Activated naive CD8-positive, alpha-beta T cell treated with anti-CD3 and anti-CD28 coated beads, Interleukin-2, amount 50 U/mL, for 24 hours (primary cell): Measurements from ENCODE around the gene RNF32.

Experiments
- ATAC-seq: fragments of 150-1000 bp; cut with Tn5 transposase; one replicate; pipeline ENCODE4 v1.10.0; 2021
- DNase-seq: peaks from one replicate; pipeline ENCODE4 v3.0.0; 2021
- H3K27ac Mint-ChIP-seq: one replicate; pipeline ENCODE4 v1.8.0; 2021; ENCODE audit warnings: mild to moderate bottlenecking, mixed read lengths
- H3K27me3 Mint-ChIP-seq: one replicate; pipeline ENCODE4 v1.8.0; 2021; ENCODE audit warnings: mixed read lengths
- H3K36me3 Mint-ChIP-seq: one replicate; pipeline ENCODE4 v1.8.0; 2021; ENCODE audit warnings: low read depth, mixed read lengths
- H3K4me1 Mint-ChIP-seq: one replicate; pipeline ENCODE4 v1.8.0; 2021; ENCODE audit warnings: mixed read lengths
- H3K4me3 Mint-ChIP-seq: one replicate; pipeline ENCODE4 v1.8.0; 2021; ENCODE audit warnings: mild to moderate bottlenecking, moderate library complexity, mixed read lengths
- H3K9me3 Mint-ChIP-seq: one replicate; pipeline ENCODE4 v1.8.0; 2021; ENCODE audit warnings: mixed read lengths

RNF32 gene

DNA sequence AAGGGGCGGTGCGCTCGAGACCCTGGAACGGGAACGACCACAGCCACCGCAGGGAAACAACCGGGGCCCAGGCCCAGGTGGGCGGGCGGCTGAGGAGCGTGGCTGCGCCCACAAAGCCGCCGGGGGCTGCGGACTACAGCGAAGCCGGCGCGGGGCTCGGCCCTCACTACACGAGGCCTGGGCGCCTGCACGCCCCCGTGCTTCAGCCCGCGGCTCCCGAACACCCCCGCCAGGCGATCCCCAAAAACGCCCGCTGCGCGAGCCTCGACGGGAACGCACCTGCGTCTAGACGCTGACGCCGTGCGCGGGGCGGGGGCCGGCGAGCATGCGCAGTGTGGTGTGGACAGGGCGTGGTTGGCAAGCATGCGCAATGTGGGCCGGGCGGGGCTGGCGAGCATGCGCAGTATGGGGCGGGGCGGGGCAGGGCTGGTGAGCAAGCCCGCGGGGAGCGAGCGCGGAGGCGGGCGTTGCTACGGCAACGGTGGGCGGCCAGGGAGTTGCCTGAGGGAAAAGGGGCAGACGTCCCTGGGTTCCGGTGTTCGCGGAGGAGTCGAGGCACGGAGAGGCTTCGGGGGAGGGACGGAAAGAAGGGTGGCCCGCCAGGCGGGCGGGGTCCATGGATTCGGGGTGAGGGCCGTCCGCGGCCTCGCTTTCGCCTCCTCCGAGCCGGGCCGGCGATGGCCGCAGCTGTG lies at the start of gene RNF32:
Gene RNF32, plus strand, starts transcription at position 518 of the 692 bp plus-strand sequence. CDS start 3,104 bp downstream, outside the sequence.
- DNase-seq: peak; percentile 100
- H3K36me3 Mint-ChIP-seq: peaks cover 8% of the 10 kb centered on the region
- H3K27ac Mint-ChIP-seq: peak within 1 kb of the TSS; percentile 85
- peaks cover 34% of the 10 kb centered on the region for H3K27me3 Mint-ChIP-seq
- H3K4me1 Mint-ChIP-seq: peaks cover 14% of the 10 kb centered on the region
- peak within 1 kb of the TSS; percentile 85 for H3K4me3 Mint-ChIP-seq
- peaks cover 14% of the 10 kb centered on the region for H3K9me3 Mint-ChIP-seq
- peak; percentile 80 for ATAC-seq

DNA sequence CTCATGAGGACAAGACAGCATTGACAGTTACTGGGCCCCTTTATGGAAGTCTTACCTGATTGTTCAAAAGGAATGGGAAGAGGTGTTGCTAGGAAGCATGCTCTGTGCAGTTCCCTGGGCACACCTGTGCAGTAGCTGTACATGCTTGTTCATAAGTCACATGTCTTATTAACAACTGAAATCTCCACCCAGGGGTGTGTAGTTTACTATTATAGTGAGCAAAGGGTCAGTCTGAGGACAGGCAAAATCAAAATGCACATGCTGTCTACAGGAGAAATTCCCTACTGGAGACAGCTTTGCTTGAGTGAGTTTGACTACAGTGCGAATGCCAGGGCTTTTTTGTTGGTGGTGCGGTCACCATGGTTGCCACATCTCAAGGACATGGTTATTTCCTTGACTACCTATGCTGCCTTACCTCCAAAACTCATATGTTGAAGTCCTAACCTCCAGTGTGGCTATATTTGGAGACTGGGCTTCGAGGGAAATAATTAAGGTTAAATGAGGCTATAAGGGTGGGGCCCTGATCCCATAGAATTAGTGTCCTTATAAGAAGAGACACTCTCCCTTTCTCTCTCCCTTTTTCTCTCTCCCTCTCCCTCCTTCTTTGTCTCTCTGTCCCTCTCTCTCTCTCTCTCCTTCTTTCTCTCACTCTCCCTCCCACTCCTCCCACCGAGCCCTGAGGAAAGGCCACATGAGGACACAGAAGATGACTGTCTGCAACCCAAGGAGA lies 48.3 kb upstream of the RNF32 start:
- H3K27ac Mint-ChIP-seq: no peak overlapping the region
- H3K4me1 Mint-ChIP-seq: no peaks in the 10 kb centered on the region
- H3K9me3 Mint-ChIP-seq: peaks cover 6% of the 10 kb centered on the region
- no peak overlapping the region for H3K4me3 Mint-ChIP-seq
- H3K36me3 Mint-ChIP-seq: no peaks in the 10 kb centered on the region
- peaks cover 5% of the 10 kb centered on the region for H3K27me3 Mint-ChIP-seq
- ATAC-seq: no peak
- no peak for DNase-seq

DNA sequence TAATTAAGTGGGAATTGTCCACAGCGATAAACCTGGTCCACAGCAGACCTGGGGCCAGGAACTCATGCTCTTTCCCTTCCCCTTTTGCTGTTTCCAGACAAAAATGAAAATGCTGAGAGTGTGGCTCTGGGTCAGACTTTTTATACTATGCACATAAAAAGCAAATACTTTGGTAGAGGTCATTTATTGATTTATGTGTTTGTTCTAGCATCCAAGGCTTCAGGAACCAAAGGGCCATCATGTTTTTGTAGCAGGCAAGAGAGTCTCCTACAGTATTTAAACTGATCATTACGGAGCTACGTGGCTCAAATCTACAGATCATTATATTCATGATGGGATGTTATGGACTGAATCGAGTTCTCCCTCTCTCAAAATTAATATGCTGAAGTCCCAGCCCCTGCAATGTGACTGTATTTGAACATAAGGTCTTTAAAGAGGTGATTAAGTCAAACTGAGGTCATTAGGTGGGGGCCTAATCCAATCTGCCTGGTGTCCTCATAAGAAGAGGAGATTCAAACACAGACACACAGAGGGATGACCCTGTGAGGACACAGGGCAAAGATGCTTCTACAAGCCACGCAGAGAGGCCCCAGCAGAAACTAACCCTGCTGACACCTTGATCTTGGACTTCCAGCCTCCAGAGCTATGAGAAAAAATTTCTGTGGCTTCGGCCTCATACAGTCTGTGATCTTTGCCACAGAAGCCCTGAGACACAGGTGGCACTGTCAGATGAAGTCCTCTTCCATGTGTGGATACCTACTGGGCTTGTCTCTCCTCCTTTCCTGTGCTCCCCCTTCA lies 46.1 kb upstream of the RNF32 start:
- H3K27me3 Mint-ChIP-seq: peaks cover 5% of the 10 kb centered on the region
- H3K9me3 Mint-ChIP-seq: peaks cover 5% of the 10 kb centered on the region
- no peak for DNase-seq
- no peak overlapping the region for H3K27ac Mint-ChIP-seq
- no peaks in the 10 kb centered on the region for H3K4me1 Mint-ChIP-seq
- no peak overlapping the region for H3K4me3 Mint-ChIP-seq
- no peaks in the 10 kb centered on the region for H3K36me3 Mint-ChIP-seq
- no peak for ATAC-seq

DNA sequence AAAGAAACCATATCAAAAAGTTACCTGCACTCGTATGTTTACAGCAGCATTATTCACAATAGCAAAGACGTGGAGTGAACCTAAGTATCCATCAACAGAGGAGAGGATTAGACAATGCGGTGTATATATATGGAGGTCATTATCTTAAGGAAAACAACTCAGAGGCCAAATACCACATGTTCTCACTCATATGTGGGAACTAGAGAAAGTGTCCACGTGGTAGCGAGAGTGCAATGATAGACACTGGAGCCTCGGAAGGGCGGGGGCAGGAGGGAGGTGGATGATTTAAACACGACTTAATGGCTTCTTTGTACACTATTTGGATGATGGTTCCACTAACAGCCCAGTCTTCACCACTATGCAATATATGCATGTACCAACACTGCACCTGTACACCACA lies 40.1 kb upstream of the RNF32 start:
- Mint-ChIP-seq H3K9me3 (no peaks in the 10 kb centered on the region), H3K27me3 (peaks cover 10% of the 10 kb centered on the region), H3K27ac (no peak overlapping the region), H3K36me3 (no peaks in the 10 kb centered on the region), H3K4me3 (no peak overlapping the region), H3K4me1 (no peaks in the 10 kb centered on the region)
- no peak for DNase-seq
- no peak for ATAC-seq

DNA sequence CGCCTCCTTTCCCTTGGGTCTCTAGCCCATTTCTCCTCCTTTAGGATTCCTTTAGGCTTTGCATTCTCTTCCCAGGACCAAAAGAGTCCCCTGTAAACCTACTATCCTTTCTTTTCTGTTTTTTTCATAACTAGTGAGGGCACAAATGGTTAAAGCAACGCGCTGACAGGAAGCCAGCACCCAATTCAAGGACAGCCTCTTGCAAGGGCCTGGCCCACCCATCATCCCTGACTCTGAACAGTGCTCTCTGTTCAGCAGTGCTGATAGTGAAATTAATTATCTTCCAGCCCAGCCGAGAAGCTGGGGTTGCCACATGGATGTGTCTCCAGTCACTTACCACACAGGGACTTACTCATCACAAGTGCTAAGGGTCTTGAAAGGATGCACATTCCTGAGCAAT lies 38.3 kb upstream of the RNF32 start:
- Mint-ChIP-seq H3K27ac (no peak overlapping the region), H3K4me3 (no peak overlapping the region), H3K9me3 (no peaks in the 10 kb centered on the region), H3K4me1 (no peaks in the 10 kb centered on the region), H3K27me3 (peaks cover 13% of the 10 kb centered on the region), H3K36me3 (no peaks in the 10 kb centered on the region)
- ATAC-seq (no peak), DNase-seq (no peak)

DNA sequence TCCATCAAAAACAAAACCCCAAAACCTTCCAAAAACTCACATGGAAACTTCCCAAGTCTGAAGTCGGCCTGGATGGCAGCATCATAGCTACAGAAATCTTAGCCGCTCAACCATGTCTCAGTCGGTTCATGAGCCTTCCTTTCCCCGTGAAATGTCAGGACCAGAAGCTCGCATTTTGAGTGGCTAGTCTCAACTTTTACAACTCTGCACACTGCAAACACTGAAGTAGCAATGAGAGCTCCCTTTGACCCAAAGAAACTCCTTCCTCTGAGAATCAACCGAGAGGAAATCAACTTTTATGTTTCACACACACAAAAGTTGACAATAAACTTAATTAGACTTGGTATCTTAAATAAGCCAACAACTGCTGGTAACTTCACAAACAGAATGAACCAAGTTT lies 37.6 kb upstream of the RNF32 start:
- Mint-ChIP-seq H3K36me3 (no peaks in the 10 kb centered on the region), H3K27ac (no peak overlapping the region)
- DNase-seq: no peak

DNA sequence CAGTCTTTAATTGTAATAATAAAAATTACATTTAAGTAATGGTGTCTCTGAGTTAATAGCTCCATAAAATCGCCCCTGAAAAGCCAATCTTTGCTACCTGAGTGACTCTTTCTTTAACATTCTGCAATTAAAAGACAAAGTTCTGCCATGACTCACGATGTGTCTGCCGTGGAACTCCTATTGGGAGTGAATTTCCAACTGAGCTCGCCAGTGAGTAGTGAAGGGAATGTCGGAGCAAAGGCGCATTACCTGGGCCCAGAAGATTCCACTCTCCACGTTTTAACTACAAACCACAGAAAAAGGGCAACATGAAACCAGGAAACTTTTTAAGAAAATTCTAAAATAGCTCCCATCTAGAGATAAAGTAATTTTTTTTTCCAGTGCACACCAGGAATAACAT lies 36.9 kb upstream of the RNF32 start:
- H3K27me3 Mint-ChIP-seq: peaks cover 21% of the 10 kb centered on the region

More for the DNA sequence above, 37.6 kb upstream of the RNF32 start:
- H3K4me1 Mint-ChIP-seq: no peaks in the 10 kb centered on the region
- peaks cover 15% of the 10 kb centered on the region for H3K27me3 Mint-ChIP-seq
- H3K4me3 Mint-ChIP-seq: no peak overlapping the region
- no peak for ATAC-seq
- H3K9me3 Mint-ChIP-seq: no peaks in the 10 kb centered on the region

DNA sequence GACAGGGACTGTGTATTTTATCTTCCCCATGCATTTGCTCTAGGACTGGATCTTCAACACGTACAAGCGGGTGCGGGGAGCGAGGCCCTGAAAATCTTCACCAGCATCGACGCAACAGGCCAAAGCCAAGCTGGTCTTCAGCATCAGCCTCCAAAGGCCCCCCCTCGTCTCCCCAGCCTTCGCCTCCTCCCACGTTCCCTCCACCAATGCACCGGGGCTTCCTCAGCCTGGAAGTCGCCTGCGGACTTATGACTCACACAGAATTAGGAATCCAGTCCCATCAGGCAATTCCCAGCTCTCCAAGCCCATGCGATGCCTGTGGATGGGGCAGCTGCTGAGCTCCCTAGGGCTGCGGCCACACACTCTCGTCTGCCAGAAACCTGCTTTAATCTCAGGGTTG lies 36.3 kb upstream of the RNF32 start:
- H3K27me3 Mint-ChIP-seq: peaks cover 28% of the 10 kb centered on the region
- ATAC-seq (no peak), DNase-seq (no peak)
- no peaks in the 10 kb centered on the region for H3K9me3 Mint-ChIP-seq
- no peak overlapping the region for H3K4me3 Mint-ChIP-seq
- H3K36me3 Mint-ChIP-seq: no peaks in the 10 kb centered on the region
- peaks cover 4% of the 10 kb centered on the region for H3K4me1 Mint-ChIP-seq
- no peak overlapping the region for H3K27ac Mint-ChIP-seq

More for the DNA sequence above, 36.9 kb upstream of the RNF32 start:
- no peak overlapping the region for H3K4me3 Mint-ChIP-seq
- H3K4me1 Mint-ChIP-seq: peaks cover 3% of the 10 kb centered on the region
- H3K9me3 Mint-ChIP-seq: no peaks in the 10 kb centered on the region
- H3K27ac Mint-ChIP-seq: no peak overlapping the region
- DNase-seq: no peak
- no peaks in the 10 kb centered on the region for H3K36me3 Mint-ChIP-seq
- no peak for ATAC-seq

DNA sequence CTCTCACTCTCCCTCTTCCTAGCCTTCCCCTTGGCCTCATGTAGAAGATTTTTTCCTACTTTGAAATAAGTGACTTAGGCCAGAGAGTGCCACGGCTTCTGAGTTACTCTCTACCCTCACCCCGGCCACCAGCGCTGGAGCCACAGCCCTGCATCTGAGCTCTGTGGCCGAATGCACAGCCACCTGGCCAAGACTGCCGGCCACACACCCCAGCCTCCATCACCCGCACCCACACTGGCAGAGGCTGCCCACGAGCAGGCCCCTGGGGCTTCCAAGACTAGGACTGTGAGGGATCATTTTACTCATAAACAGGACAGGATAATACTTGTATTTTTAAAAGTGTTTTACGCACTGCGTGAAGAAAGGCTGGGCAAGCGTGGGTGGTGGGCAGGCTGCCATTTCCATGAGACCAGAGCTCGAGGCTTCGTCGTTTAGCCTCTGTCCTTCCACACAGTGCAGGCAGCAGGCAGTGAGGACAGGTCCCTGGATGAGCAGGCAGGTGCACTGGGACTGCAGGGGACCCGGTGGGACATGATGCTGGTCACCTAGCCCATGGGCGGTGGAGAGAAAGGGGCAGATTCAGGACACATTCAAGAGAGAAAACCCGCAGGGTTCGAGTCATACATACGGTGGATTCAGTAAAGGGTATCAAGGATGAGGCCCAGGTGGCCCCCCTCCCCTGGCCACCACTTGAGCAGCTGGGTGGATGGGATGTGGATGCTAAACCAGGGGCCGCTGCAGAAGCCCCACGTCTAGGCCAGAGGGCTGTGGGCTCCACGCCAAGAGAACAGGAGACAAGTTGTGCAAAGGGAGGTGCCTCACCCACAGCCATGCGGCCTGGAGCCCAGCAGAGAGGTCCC lies 35.5 kb upstream of the RNF32 start:
- no peak for DNase-seq
- peaks cover 4% of the 10 kb centered on the region for H3K4me1 Mint-ChIP-seq
- H3K27ac Mint-ChIP-seq: no peak overlapping the region
- ATAC-seq: no peak
- no peaks in the 10 kb centered on the region for H3K9me3 Mint-ChIP-seq
- H3K27me3 Mint-ChIP-seq: peaks cover 35% of the 10 kb centered on the region
- H3K4me3 Mint-ChIP-seq: no peak overlapping the region
- H3K36me3 Mint-ChIP-seq: no peaks in the 10 kb centered on the region

DNA sequence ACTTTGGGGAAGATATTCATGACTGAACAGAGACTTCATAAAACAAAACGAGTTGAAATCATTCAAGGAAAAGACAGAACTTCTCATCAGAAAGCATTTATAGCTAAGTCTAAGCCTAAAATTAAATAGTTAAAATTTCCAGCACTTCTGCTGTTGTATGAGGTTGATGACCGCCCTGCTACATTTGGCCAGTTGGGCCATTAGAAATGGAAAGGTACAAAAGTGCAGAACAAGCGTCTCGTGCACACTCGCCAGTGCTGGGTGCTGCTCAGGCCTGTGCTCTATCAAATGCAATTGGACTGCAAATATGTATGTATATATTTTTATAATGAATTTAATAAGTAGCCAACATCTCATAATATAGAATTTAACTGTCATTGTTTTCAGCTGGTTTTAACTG lies 34.4 kb upstream of the RNF32 start:
- Mint-ChIP-seq H3K27me3 (peaks cover 37% of the 10 kb centered on the region), H3K4me1 (peaks cover 4% of the 10 kb centered on the region), H3K4me3 (no peak overlapping the region), H3K9me3 (no peaks in the 10 kb centered on the region), H3K27ac (no peak overlapping the region), H3K36me3 (no peaks in the 10 kb centered on the region)
- no peak for ATAC-seq
- no peak for DNase-seq

DNA sequence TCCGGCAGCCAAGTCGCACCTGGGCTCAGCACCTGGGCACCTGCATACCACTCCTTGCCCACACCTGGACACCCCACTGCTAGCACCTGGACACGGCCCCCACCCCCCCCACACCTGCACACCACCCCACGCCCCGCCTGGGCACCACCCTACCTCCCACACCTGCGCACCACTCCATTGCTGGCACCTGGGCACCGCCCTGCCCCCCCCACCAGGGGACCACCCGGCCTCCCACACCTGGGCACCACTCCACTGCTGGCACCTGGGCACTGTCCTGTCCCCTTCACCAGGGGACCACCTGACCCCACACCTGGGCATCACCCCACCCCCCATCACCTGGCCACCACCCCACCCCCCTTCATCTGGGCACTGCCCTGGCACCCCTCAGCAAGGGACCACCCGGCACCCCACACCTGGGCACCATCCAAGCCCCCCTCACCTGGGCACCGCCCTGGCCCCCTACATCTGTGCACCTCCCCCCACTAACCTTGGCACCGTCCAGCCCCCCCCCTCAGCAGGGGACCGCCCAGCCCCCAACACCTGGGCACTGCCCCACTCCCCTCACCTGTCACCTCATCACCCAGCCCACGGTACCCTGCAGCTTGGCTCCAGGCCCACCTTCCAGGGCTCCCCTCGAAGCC lies 33.8 kb upstream of the RNF32 start:
- Mint-ChIP-seq H3K27me3 (peaks cover 37% of the 10 kb centered on the region), H3K4me1 (peaks cover 4% of the 10 kb centered on the region), H3K27ac (no peak overlapping the region), H3K9me3 (no peaks in the 10 kb centered on the region), H3K36me3 (no peaks in the 10 kb centered on the region), H3K4me3 (no peak overlapping the region)
- DNase-seq: no peak
- ATAC-seq: no peak

DNA sequence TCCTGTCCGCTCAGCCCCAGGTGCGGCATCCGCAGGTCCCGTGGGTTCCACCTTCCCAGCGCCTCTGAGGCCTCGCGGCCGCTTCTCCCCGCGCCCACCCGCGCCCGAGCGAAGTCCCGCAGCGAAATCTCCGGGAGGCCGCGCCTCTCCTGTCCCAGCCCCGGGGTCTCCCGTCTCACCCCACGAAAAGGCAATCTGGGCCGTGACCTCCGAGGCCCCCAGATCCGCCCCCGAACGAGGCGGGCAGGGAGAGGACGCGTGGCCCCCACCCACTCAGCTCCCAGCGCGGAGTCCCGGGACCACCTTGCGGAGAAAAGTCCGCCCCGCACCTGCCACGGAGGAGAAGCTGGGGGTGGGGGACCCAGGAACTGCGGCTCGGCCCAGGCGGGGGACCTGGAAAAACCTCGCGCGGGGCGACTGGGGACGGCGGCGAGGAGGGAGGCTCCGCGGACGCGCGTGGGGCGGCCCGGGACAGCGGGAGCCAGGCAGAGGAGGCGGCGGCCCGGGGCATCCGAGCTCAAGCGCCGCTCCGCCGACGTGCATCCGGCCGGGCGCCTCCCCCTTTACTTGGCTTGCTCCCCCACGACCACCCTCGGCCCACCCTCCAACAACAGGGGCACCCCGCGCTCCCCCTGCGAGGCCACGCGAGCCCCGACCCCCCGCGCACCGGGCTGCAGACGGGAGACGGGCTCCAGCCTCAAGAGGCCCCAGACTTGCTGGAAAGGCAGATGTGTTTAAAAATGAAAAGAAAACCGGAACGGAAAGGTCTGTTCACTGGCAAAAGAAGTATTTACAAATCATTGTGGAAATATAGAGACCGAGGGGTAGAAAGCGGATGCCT lies 33.0 kb upstream of the RNF32 start:
- DNase-seq (no peak), ATAC-seq (no peak)
- H3K4me3 Mint-ChIP-seq: peak overlapping the region; percentile 29
- no peaks in the 10 kb centered on the region for H3K9me3 Mint-ChIP-seq
- peaks cover 9% of the 10 kb centered on the region for H3K4me1 Mint-ChIP-seq
- no peak overlapping the region for H3K27ac Mint-ChIP-seq
- peaks cover 37% of the 10 kb centered on the region for H3K27me3 Mint-ChIP-seq
- H3K36me3 Mint-ChIP-seq: no peaks in the 10 kb centered on the region

DNA sequence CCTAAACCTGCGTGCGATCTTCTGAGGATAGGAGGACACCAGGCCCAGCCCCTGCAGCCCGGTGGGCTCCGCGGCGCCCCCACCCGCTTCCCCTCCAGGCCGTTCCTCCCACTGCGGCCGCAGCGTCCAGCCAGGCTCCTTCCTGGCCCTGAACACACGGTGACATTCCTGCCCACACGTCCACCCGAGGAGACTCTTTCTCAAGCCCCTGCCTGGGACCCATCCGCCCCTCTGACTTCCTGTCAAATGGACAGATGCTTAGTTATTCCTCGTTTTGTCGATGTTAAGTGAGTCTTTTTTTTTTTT lies 32.4 kb upstream of the RNF32 start:
- H3K27ac Mint-ChIP-seq: no peak overlapping the region
- peak overlapping the region; percentile 5 for H3K4me3 Mint-ChIP-seq
- ATAC-seq (no peak), DNase-seq (no peak)
- peaks cover 2% of the 10 kb centered on the region for H3K36me3 Mint-ChIP-seq
- no peaks in the 10 kb centered on the region for H3K9me3 Mint-ChIP-seq
- H3K4me1 Mint-ChIP-seq: peaks cover 15% of the 10 kb centered on the region
- peaks cover 37% of the 10 kb centered on the region for H3K27me3 Mint-ChIP-seq
